Measurements from ENCODE around the gene PRXL2B.

Gene PRXL2B

GRCh38 chr1:2592672-2593071 is 6.1 kb downstream of the PRXL2B start:
- Mint-ChIP-seq H3K27ac (no peak overlapping the region), H3K9me3 (no peaks in the 10 kb centered on the region), H3K4me1 (peaks cover 2% of the 10 kb centered on the region), H3K4me3 (no peak overlapping the region), H3K36me3 (ENCODE audit: low read depth) (no peaks in the 10 kb centered on the region), H3K27me3 (no peaks in the 10 kb centered on the region)
- DNase-seq (no peak), ATAC-seq (no peak)

DNA sequence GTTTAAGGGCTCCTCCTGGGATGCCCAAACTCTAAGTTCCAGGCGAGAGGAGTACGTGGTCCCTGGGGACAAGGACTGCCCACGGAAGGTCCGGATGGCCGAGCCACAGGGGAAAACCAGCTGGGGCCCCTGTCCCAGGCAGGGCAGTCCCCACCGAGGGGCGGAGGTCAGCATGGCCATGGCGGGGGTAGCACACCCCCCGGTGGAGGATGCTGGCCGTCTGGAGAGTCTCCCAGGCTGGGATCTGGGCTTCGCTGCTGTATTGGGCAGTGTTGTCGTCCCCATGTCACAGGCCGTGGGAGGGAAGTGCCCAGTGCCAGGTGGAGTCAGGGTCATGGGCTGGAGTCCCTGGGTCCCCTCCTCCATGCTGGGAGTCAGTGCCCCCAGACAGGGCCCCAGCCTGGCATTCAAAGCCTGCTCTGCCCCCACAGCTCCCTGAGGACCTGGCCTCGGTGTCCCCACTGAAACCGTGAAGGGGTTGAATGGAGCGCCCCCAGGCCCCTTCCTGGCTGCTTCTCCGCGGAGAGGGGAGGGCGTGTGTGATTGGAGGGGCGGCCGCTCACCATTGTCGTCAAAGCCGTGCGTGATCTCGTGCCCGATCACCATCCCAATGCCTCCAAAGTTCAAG is 6.8 kb downstream of the PRXL2B start:
- DNase-seq (no peak), ATAC-seq (no peak)
- no peaks in the 10 kb centered on the region for H3K36me3 Mint-ChIP-seq (ENCODE audit: low read depth)
- peaks cover 2% of the 10 kb centered on the region for H3K4me1 Mint-ChIP-seq
- no peaks in the 10 kb centered on the region for H3K9me3 Mint-ChIP-seq
- H3K27me3 Mint-ChIP-seq, result no peaks in the 10 kb centered on the region
- no peak overlapping the region for H3K4me3 Mint-ChIP-seq
- no peak overlapping the region for H3K27ac Mint-ChIP-seq

DNA sequence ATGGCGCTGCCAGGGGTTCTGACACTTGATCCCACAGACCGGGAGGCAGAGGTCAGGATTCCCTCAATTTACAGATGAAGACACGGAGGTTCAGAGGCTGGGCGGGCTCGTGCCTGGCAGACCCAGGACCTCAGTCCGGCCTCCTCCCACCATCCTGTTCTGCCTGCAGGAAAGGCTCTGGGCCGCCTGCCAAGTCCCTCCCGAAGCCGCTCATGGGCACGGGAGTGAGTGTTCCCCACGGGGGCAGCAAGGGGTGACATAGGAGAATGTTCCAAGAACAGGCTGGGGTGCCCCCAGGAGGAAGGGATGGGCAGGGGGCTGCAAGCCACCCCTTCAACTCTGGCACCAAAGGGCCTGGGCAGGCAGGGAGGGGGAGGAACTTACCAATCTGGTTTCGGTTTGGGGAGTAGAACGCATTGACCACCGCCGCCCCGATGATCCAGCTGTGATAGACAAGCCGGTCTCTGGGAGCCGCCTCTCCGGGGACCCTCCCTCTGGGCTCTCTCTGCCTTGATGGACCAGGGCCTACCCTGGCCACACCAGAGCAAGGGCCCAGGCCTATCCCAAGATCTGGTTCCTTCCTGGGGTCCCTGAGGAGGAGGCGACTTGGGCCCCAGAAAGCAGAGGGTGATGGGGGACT is 7.5 kb downstream of the PRXL2B start:
- ATAC-seq (no peak), DNase-seq (no peak)
- H3K9me3 Mint-ChIP-seq, result peaks cover 4% of the 10 kb centered on the region
- H3K27me3 Mint-ChIP-seq, result no peaks in the 10 kb centered on the region
- no peak overlapping the region for H3K4me3 Mint-ChIP-seq
- H3K36me3 Mint-ChIP-seq (ENCODE audit: low read depth), result no peaks in the 10 kb centered on the region
- H3K27ac Mint-ChIP-seq, result no peak overlapping the region
- H3K4me1 Mint-ChIP-seq, result peaks cover 2% of the 10 kb centered on the region

- ATAC-seq (no peak), DNase-seq (no peak)
- Mint-ChIP-seq H3K9me3 (peaks cover 4% of the 10 kb centered on the region), H3K27me3 (no peaks in the 10 kb centered on the region), H3K4me3 (no peak overlapping the region), H3K36me3 (ENCODE audit: low read depth) (no peaks in the 10 kb centered on the region), H3K27ac (no peak overlapping the region), H3K4me1 (peaks cover 2% of the 10 kb centered on the region)
These were observed 8.1 kb downstream of the PRXL2B start for GRCh38 chr1:2594641-2595131.

DNA sequence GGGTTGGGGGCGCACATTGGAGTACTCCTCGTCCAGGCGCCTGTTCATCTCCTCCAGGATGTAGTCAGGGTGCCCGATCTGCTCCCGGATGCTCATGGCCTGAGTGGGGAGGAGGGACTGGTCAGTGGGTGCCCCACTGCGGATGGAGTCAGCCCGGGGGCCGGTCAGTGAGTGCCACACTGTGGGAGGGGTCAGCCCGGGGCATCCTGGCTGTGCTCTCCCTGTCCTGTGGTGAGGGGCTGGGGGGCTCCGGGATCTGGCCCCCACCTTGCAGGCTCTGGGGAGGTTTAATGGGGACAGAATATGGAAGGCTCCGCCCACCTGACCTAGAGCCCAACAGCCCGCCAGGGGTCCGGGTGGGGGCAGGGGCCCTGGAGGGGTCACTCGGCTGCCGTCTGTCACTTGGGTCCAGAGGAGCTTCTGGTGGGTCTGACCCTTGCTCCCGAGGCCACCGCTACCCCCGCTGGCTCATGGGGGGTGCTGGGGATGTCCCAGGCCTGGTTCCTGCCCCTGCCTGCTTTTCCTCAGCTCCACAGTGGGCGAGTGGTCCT is 8.8 kb downstream of the PRXL2B start:
- Mint-ChIP-seq H3K36me3 (ENCODE audit: low read depth) (no peaks in the 10 kb centered on the region), H3K4me3 (no peak overlapping the region), H3K27me3 (no peaks in the 10 kb centered on the region), H3K27ac (no peak overlapping the region), H3K9me3 (peaks cover 4% of the 10 kb centered on the region), H3K4me1 (peaks cover 2% of the 10 kb centered on the region)
- DNase-seq (no peak), ATAC-seq (no peak)

- Mint-ChIP-seq H3K4me3 (no peak overlapping the region), H3K27ac (no peak overlapping the region), H3K9me3 (peaks cover 4% of the 10 kb centered on the region), H3K27me3 (no peaks in the 10 kb centered on the region), H3K4me1 (peaks cover 2% of the 10 kb centered on the region), H3K36me3 (ENCODE audit: low read depth) (no peaks in the 10 kb centered on the region)
- DNase-seq (no peak), ATAC-seq (no peak)
These were observed 9.4 kb downstream of the PRXL2B start for GRCh38 chr1:2595812-2596529.

DNA sequence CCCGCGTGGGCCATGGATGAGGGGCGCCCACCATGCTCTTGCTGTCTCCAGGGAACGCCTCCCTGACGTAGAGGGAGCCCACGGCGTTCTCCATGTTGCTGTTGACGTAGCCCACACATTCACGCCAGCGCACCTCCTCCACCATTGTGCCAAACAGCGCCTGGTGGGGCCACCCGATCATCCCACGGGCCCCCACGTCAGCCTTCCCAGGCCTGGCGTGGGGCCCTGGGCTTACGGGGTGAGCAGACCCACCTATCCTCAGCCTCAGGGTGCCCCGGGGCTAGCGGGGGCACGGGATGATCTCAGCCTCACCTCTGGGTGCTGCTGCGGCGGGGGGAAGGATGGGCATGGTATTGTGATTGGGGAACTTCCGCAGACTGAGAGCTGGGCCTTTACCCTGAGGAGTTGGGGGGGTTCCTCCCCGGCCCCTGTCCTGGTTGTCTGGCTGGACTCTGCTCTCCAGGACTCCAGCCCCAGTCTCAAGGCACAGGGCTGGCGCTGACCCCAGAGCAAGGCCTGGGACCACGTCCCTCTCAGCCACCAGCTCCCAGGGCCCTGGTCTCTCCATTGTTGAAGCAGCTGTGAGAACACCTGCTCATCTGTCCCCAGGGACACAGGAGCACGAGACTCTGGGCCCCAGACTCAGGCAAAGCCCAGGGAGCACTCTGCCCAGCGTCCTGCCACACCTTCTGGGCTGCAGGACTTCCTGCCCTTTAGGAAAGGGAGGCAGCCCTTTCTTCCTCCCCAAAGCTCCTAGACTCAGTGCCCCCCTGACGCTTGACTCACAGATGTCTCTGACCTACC is 10.2 kb downstream of the PRXL2B start:
- no peak overlapping the region for H3K27ac Mint-ChIP-seq
- H3K9me3 Mint-ChIP-seq, result peaks cover 4% of the 10 kb centered on the region
- H3K4me1 Mint-ChIP-seq, result peaks cover 2% of the 10 kb centered on the region
- DNase-seq (no peak), ATAC-seq (no peak)
- no peak overlapping the region for H3K4me3 Mint-ChIP-seq
- H3K27me3 Mint-ChIP-seq, result no peaks in the 10 kb centered on the region
- H3K36me3 Mint-ChIP-seq (ENCODE audit: low read depth), result no peaks in the 10 kb centered on the region

GRCh38 chr1:2597441-2598328 is 11.1 kb downstream of the PRXL2B start:
- DNase-seq (no peak), ATAC-seq (no peak)
- H3K36me3 Mint-ChIP-seq (ENCODE audit: low read depth), result no peaks in the 10 kb centered on the region
- no peak overlapping the region for H3K27ac Mint-ChIP-seq
- peaks cover 3% of the 10 kb centered on the region for H3K27me3 Mint-ChIP-seq
- H3K9me3 Mint-ChIP-seq, result peaks cover 4% of the 10 kb centered on the region
- no peak overlapping the region for H3K4me3 Mint-ChIP-seq
- H3K4me1 Mint-ChIP-seq, result peaks cover 1% of the 10 kb centered on the region

DNA sequence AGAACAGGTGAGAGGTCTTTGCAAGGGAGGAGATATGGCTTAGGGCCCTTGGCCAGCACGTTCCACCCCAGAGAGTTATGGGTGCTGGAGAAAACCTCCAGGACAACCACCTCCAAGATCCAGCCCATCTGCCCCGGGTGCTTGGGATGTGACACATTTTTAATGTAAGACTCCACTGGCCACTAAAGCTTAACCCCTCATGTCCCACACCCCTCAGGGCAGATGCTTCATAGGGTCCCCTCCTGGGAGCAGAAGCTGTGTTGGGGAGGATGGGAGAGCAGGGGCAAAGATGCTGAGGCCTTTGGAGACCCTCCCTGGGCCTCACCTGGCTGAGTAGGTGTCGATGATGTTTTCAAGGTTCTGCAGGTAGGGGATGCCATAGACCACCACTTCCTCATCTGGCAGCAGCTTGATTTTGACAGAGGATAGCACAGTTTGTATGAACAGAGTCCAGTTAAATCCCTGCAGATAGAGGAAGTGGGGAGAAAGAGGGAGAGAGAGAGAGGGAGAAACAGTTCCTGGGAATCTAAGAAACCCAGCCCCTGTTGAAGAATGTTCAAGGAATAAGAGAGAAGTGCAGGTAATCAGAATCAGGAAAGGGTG is 11.9 kb downstream of the PRXL2B start:
- peaks cover 3% of the 10 kb centered on the region for H3K27me3 Mint-ChIP-seq
- ATAC-seq (no peak), DNase-seq (no peak)
- H3K4me3 Mint-ChIP-seq, result no peak overlapping the region
- no peak overlapping the region for H3K27ac Mint-ChIP-seq
- H3K36me3 Mint-ChIP-seq (ENCODE audit: low read depth), result no peaks in the 10 kb centered on the region
- H3K9me3 Mint-ChIP-seq, result peaks cover 4% of the 10 kb centered on the region
- H3K4me1 Mint-ChIP-seq, result no peaks in the 10 kb centered on the region

GRCh38 chr1:2601721-2602303 is 15.2 kb downstream of the PRXL2B start:
- H3K4me1 Mint-ChIP-seq, result no peaks in the 10 kb centered on the region
- H3K27me3 Mint-ChIP-seq, result peaks cover 3% of the 10 kb centered on the region
- ATAC-seq (no peak), DNase-seq (no peak)
- no peak overlapping the region for H3K4me3 Mint-ChIP-seq
- H3K36me3 Mint-ChIP-seq (ENCODE audit: low read depth), result no peaks in the 10 kb centered on the region
- peaks cover 4% of the 10 kb centered on the region for H3K9me3 Mint-ChIP-seq
- H3K27ac Mint-ChIP-seq, result no peak overlapping the region

- Mint-ChIP-seq H3K27me3 (peaks cover 3% of the 10 kb centered on the region), H3K36me3 (ENCODE audit: low read depth) (no peaks in the 10 kb centered on the region), H3K27ac (no peak overlapping the region), H3K4me1 (no peaks in the 10 kb centered on the region), H3K4me3 (no peak overlapping the region), H3K9me3 (peaks cover 4% of the 10 kb centered on the region)
- DNase-seq (no peak), ATAC-seq (no peak)
These were observed 15.8 kb downstream of the PRXL2B start for GRCh38 chr1:2602311-2602835.

DNA sequence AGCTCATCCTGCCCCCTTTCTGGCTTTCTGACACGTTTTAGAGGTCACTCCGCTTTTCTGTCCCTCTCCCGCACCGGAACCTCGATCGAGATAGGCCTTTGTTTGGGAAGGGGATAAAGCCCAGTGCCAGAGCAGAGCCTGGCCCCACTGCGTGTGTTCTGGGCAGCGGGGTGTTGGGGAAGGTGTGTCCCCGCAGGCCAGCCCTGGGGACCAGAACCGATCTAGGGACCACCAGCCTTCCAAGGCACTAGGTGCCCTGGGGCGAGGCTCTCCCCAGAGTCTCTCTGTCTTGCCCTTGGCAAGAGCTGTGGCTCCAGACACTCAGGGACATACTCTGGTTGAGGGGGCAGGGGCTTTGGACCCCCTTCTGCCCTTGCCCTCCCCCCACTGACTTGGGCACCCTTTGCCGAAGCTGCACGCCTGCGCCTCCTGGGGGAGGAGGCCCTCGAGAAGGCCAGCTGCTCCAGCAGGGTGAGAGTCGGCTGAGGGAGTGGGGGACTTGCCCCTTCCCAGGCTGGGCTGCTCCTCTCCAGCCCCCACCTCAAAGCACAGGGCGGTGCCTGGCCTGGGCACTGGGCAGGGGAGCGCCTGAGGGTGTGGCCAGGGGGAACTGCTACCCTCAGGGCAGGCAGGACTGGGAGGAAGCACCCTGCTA is 16.4 kb downstream of the PRXL2B start:
- DNase-seq (no peak), ATAC-seq (no peak)
- Mint-ChIP-seq H3K27ac (no peak overlapping the region), H3K9me3 (peaks cover 4% of the 10 kb centered on the region), H3K27me3 (peaks cover 3% of the 10 kb centered on the region), H3K36me3 (ENCODE audit: low read depth) (no peaks in the 10 kb centered on the region), H3K4me3 (no peak overlapping the region), H3K4me1 (no peaks in the 10 kb centered on the region)
